A673 (cell line): ENCODE results near the gene NANS. TPM values are rescaled to one million over a fixed set of nuclear protein-coding genes. Genes with fewer than 3 reads are reported as not detected.
"Not testable (repeated sequence)": the region's sequence is repeated elsewhere in the genome, so short reads cannot be mapped to it uniquely, and the experiment has no call there.

Source experiments
- BruUV-seq: library from RNA; stranded (reverse); fragments of 400-500 nt; replicated peaks from 2 replicates; lab custom pipeline; 2021; lab: Mats Ljungman, UMichigan
- CTCF ChIA-PET: fragments of 300-600 bp; sonication (Branson Sonifier 250); formaldehyde crosslinking; loops from one replicate; lab custom pipeline; 2022; ENCODE audit warnings: antibody characterized with exemption; lab: Charles Lee
- POLR2A ChIA-PET: fragments of 300-600 bp; sonication (Branson Sonifier 250); formaldehyde crosslinking; loops from one replicate; lab custom pipeline; 2022; ENCODE audit warnings: antibody characterized with exemption; ENCODE audit not compliant: low non-redundant PET; lab: Charles Lee
- DNase-seq: peaks from one replicate; pipeline ENCODE4 v3.0.0-alpha.2; 2015; ENCODE audit warnings: low spot score
- H3K27ac ChIP-seq: fragments of 200-600 bp; sonication (generic); 2 replicates; pipeline ENCODE4 v1.5.1; 2016; ENCODE audit warnings: mixed run types, low read depth, mild to moderate bottlenecking, mixed read lengths, antibody characterized with exemption, low read length; ENCODE audit not compliant: poor library complexity, severe bottlenecking
- H3K27me3 ChIP-seq: fragments of 200-600 bp; sonication (generic); replicated peaks from 2 replicates; pipeline ENCODE4 v1.6.1; 2017; ENCODE audit warnings: mixed run types, low read depth, mild to moderate bottlenecking, mixed read lengths, antibody characterized with exemption, low read length; ENCODE audit not compliant: insufficient read depth, poor library complexity
- H3K36me3 ChIP-seq: fragments of 200-600 bp; sonication (generic); 2 replicates; pipeline ENCODE4 v1.6.1; 2016; ENCODE audit warnings: mixed run types, mild to moderate bottlenecking, mixed read lengths, antibody characterized with exemption, low read length; ENCODE audit not compliant: insufficient read depth, poor library complexity, severe bottlenecking
- H3K4me1 ChIP-seq: fragments of 200-600 bp; sonication (generic); 2 replicates; pipeline ENCODE4 v1.6.1; 2017; ENCODE audit warnings: mixed run types, mild to moderate bottlenecking, mixed read lengths, antibody characterized with exemption, low read length; ENCODE audit not compliant: insufficient read depth, poor library complexity, severe bottlenecking
- H3K4me3 ChIP-seq: fragments of 200-600 bp; sonication (generic); 2 replicates; pipeline ENCODE4 v1.5.1; 2016; ENCODE audit warnings: low read depth, mixed run types, mild to moderate bottlenecking, mixed read lengths, low read length; ENCODE audit not compliant: poor library complexity, severe bottlenecking
- H3K9me3 ChIP-seq: fragments of 200-600 bp; sonication (generic); 2 replicates; pipeline ENCODE4 v1.6.1; 2016; ENCODE audit warnings: mixed run types, low read depth, mild to moderate bottlenecking, mixed read lengths, antibody characterized with exemption, low read length; ENCODE audit not compliant: poor library complexity, severe bottlenecking
- EZH2 ChIP-seq: fragments of 200-600 bp; sonication (generic); IDR thresholded peaks from 2 replicates; pipeline ENCODE4 v1.6.1; 2017; ENCODE audit warnings: borderline replicate concordance, low read depth, mild to moderate bottlenecking, mixed read lengths, antibody characterized with exemption, low read length; ENCODE audit not compliant: poor library complexity, severe bottlenecking
- intact Hi-C: fragments of 100-400 bp; cut with micrococcal nuclease; formaldehyde crosslinking; loops from one replicate; pipeline ENCODE4 v1.10.0; 2022; ENCODE audit not compliant: unreplicated experiment
- total RNA-seq: library from RNA; stranded (reverse); gene quantifications from 2 replicates; pipeline ENCODE4 v1.2.3, GENCODE V29; 2021
- TF ChIP-seq, protein P1 (sequence below): fragments of 300-800, 200-600 bp; sonication (generic); conservative IDR thresholded peaks from 2 replicates; pipeline ENCODE4 v1.5.1; 2017; ENCODE audit warnings: low read depth, mild to moderate bottlenecking, antibody characterized with exemption, low read length, moderate library complexity, mixed read lengths

NANS gene
- total RNA-seq, 1 experiment from 2014 or later, result 40.6 TPM

- ChIA-PET POLR2A (no interaction called here), CTCF (no interaction called here)
- no peaks in the 10 kb centered on the region for H3K9me3 ChIP-seq
- no peak for TF ChIP-seq EZH2
- TF ChIP-seq, protein P1, sequence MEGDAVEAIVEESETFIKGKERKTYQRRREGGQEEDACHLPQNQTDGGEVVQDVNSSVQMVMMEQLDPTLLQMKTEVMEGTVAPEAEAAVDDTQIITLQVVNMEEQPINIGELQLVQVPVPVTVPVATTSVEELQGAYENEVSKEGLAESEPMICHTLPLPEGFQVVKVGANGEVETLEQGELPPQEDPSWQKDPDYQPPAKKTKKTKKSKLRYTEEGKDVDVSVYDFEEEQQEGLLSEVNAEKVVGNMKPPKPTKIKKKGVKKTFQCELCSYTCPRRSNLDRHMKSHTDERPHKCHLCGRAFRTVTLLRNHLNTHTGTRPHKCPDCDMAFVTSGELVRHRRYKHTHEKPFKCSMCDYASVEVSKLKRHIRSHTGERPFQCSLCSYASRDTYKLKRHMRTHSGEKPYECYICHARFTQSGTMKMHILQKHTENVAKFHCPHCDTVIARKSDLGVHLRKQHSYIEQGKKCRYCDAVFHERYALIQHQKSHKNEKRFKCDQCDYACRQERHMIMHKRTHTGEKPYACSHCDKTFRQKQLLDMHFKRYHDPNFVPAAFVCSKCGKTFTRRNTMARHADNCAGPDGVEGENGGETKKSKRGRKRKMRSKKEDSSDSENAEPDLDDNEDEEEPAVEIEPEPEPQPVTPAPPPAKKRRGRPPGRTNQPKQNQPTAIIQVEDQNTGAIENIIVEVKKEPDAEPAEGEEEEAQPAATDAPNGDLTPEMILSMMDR, result no peak
- DNase-seq, result no peak
- H3K4me3 ChIP-seq, result no peak overlapping the region
- H3K36me3 ChIP-seq, result no peaks in the 10 kb centered on the region
- no TSS peak for BruUV-seq
- no peaks in the 10 kb centered on the region for H3K4me1 ChIP-seq
- H3K27me3 ChIP-seq, result no peaks in the 10 kb centered on the region
- intact Hi-C loops, result no loop called here
- no peak overlapping the region for H3K27ac ChIP-seq
Measured at GRCh38 chr9:98129451-98129881, 72.9 kb downstream of the NANS start.

DNA sequence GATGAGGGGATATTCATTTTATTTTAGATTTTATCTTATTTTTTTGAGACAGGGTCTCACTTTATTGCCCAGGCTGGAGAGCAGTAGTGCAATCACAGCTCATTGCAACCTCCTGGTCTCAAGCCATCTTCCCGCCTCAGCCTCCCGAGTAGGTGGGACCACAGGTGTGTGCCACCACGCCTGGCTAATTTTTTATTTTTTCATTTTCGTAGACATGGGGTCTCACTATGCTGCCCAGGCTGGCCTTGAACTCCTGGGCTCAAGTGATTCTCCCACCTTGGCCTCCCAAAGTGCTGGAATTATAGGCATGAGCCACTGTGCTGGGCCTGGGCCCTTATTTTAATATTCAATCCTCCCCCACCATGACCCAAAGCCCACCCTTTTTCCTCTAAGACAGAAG lies 73.5 kb downstream of the NANS start:
- H3K27me3 ChIP-seq, POLR2A ChIA-PET, CTCF ChIA-PET, H3K4me1 ChIP-seq, H3K27ac ChIP-seq, H3K36me3 ChIP-seq, DNase-seq, BruUV-seq, H3K9me3 ChIP-seq, intact Hi-C loops, H3K4me3 ChIP-seq: not testable (repeated sequence)

GRCh38 chr9:98130576-98131228 lies 74.2 kb downstream of the NANS start:
- H3K36me3 ChIP-seq, result no peaks in the 10 kb centered on the region
- intact Hi-C loops, result no loop called here

More at GRCh38 chr9:98130576-98131228, 74.2 kb downstream of the NANS start:
- H3K27ac ChIP-seq, result no peak overlapping the region
- H3K27me3 ChIP-seq, result no peaks in the 10 kb centered on the region
- no peaks in the 10 kb centered on the region for H3K9me3 ChIP-seq
- no TSS peak for BruUV-seq
- CTCF ChIA-PET, result no interaction called here
- POLR2A ChIA-PET, result no interaction called here
- TF ChIP-seq, protein P1, result no peak
- no peak for TF ChIP-seq EZH2
- H3K4me1 ChIP-seq, result no peaks in the 10 kb centered on the region
- DNase-seq, result no peak
- no peak overlapping the region for H3K4me3 ChIP-seq
